SH-SY5Y (cell line): ENCODE data around the gene IFT122.

Experiments
- GATA2 ChIP-seq: IDR thresholded peaks from 2 replicates; pipeline ENCODE4 v1.6.1; 2011; ENCODE audit warnings: mild to moderate bottlenecking, low read depth, low read length
- GATA3 ChIP-seq: IDR thresholded peaks from 2 replicates; pipeline ENCODE4 v1.6.1; 2011; ENCODE audit warnings: low read depth, mild to moderate bottlenecking, low read length, moderate library complexity

DNA sequence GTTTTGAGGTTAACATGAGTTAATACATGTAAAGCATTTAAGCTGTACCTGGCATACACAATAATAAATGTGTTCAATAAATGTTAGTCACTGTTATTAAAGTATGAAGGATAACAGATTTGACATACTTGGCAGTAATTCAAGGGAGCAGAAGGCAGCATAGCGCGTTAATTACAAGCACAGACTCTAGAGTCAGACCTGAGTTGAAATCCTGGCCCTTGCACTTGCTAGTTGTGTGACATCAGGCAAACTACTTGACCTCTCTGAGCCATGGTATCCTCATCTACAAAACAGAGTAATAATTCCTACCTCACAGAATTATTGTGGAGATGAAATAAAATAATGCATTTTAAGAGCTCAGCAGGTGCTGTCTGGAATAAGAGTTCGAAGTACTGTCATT lies 5.4 kb downstream of the IFT122 start:
- TF ChIP-seq GATA3 = no peak
- TF ChIP-seq GATA2 = no peak
